DND-41 (cell line): ENCODE measurements around the gene DDX24.

ENCODE experiments used
- CTCF ChIP-seq: IDR thresholded peaks from 2 replicates; pipeline ENCODE4 v1.5.1; 2012; ENCODE audit warnings: borderline replicate concordance, low read length, moderate library complexity, mild to moderate bottlenecking; ENCODE audit not compliant: poor library complexity, severe bottlenecking; ENCODE audit errors: extremely low read depth
- EZH2 ChIP-seq: IDR thresholded peaks from 3 replicates; pipeline ENCODE4 v1.6.1; 2012; ENCODE audit warnings: borderline replicate concordance, low read depth, mild to moderate bottlenecking, moderate library complexity, low read length, inconsistent platforms; ENCODE audit not compliant: severe bottlenecking

DNA sequence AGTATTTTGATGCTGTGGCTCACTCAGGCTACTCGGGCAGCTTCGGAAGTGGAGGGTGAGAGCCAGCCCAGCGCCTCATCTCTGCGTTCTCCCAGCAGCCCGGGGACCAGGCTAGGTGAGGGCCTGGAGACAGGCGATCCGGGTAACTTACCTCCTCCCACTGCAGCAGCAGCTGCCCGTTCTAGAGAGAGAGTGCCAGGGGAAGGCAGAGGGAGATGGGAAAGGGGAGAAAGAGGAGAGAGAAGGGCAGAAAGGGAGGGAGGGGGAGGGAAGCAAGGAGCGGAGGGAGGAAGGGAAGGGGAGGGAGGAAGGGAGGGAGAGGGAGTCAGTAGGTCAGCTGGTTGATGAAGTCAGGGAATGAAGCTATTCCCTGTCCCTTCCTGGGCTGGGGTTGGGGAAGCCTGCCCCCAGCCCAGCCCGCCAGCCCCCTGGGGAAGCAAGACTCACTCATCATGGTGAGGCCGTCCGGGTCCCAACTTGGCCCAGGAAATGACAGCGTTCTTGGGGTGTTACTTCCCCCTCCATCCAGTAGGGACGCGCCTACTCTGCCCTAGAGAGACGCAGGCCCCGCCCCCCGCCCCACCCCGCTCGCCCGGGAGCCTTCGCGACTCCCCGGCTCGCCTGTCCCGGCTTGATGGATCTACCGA is 48.2 kb upstream of the DDX24 start, which contains the start of gene IFI27L2:
- TF ChIP-seq CTCF (peak; percentile 38), EZH2 (no peak)
